GM12878 (cell line): ENCODE results near the gene C19orf38.

ENCODE experiments used
- ATF3 ChIP-seq: IDR thresholded peaks from 2 replicates; pipeline ENCODE4 v1.6.1; 2011; ENCODE audit warnings: low read depth, mild to moderate bottlenecking, low read length, moderate library complexity, borderline replicate concordance; ENCODE audit errors: extremely low read depth
- EGR1 ChIP-seq, 2 experiments: IDR thresholded peaks; 1 replicate in 1 of 2; 2 replicates in 1 of 2; pipeline ENCODE4 v1.6.1; 2011 to 2012; ENCODE audit warnings: low read depth in 2 of 2, low read length in 2 of 2, borderline replicate concordance in 1 of 2, mild to moderate bottlenecking in 1 of 2, moderate library complexity in 1 of 2
- HDAC2 ChIP-seq: fragments of 200-600 bp; sonication (generic); IDR thresholded peaks from 2 replicates; pipeline ENCODE4 v1.6.1; 2017

GRCh38 chr19:10911579-10912363 lies 63.6 kb downstream of the C19orf38 start:
- no peak for TF ChIP-seq EGR1 (IDR thresholded peaks at IDR 0.05; ENCODE audit: borderline replicate concordance in 1 of 2, low read depth in 2 of 2, low read length in 2 of 2)
- no peak for TF ChIP-seq ATF3
- no peak for TF ChIP-seq HDAC2
